ENCODE measurements around the gene TMCC1.
"Not testable (repeated sequence)": the region's sequence is repeated elsewhere in the genome, so short reads cannot be mapped to it uniquely, and the experiment has no call there.

TMCC1 gene

DNA sequence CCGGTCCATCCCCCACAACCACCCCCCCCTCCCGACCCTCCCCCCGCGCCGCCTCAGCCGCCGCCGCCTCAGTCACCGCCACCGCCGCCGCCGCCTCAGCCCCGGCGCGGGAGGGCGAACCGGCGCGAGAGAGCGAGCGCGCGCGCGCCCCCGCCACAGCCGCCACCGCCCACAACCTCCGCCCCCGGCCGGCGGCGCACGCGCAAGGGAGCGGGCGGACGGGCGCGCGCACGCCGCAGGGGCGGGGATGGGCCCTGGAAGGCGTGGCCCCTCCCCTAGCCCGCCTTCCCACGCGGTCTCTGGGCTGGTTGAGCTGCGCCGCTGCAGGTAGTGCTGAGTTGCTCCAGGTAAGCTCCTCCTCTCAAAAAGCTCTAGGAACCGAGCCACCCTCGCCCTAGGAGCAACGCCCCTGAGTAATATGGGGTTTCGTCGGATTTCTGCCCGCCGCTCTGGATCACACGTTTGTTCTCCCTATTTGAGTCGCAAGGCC is at the start of gene TMCC1:
Gene TMCC1 (minus strand): TSS at position 131 of the 490 bp plus-strand sequence.
- DNase-seq, result peak; percentile 72 to 92

DNA sequence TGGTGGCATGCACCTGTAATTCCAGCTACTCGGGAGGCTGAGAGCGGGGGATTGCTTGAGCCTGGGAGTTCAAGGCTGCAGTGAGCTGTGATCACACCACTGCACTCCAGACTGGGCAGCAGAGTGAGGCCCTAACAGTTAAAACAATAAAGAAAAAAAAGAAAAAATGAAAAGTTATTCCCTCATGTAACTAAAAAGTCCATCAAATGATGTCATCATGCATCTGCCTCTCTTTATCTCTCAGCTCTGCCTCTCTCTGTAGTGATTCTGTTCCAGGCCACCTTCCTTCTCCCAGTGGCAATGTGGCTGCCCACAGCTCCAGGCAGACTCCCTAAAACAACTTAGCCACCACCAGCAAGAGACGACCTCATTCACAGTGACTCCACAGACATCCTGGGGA is 49.5 kb upstream of the TMCC1 start:
- no peak for DNase-seq

DNA sequence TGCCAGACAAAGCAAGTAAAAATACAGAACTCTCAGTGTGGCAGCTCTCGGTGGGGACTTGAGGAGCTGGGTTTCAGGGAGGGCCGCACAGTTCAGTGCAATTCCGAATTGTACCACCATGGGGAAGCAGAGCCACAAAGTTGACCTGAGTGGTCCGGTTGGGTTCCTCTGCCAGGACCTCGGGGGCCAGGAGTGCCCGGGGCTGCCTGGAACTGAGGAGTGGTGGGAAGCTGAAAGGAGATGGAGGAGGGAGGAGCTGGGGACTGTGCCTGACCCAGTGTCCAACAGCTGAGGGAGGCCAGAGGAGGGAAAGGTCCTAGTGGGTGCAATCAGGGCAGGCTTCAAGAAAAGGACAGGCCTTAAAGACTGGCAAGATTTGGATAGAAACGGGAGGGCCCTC is 48.8 kb upstream of the TMCC1 start:
- DNase-seq, result peak; percentile 76 to 77

DNA sequence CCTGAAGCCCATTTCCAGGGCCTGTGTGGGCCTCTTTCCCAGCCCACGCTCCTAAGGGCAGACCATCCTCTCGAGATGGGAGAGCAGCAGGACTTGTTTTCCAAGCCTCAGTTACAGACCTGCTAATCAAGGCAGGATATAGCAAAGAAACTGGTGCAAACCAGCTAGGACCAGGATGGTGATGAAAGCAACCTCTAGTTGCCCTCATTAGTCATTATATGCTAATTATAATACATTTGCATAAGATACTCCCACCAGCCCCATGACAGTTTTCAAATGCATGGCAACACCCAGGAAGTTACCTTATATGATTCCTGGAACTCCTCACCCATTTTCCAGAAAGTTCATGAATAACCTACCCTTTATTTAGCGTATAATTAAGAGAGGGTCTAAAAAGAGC is 46.6 kb upstream of the TMCC1 start:
- no peak for DNase-seq

DNA sequence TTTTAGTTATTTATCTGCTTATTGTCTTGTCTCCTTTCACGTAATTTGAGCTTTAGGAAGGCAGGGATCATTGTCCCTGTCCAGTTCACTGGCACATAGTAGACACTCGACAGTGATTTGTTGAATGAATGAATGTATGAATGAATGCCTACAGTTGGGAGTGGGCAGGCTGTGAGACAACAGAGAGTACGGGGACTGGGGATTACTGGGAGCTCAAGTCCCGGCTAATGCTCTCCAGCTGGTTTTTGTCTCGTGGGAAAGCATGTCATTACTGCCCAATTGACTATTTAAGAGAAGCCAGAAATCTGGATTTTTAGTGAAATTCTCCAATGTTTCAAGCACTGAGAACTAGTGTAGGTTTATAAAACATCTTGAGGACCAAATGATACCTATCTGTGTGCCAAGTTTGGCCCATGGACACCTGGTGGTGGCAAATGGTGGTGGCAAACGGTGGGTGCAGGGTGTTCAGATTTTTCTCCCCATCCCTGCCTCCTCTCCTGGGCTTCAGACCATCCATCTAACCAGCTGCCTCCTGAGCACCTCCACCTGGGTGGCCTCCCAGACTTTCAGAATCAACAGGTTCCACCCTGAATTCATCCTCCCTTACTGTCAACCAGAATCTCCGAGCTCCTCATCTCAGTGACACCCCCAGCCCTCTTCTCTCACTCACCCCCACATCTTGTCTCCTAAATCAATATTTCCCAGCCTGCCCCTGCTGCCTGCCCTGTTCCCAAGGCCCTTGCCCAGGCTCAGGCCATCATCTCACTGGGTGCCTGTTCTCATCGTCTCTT is 44.8 kb upstream of the TMCC1 start:
- DNase-seq, result no peak

DNA sequence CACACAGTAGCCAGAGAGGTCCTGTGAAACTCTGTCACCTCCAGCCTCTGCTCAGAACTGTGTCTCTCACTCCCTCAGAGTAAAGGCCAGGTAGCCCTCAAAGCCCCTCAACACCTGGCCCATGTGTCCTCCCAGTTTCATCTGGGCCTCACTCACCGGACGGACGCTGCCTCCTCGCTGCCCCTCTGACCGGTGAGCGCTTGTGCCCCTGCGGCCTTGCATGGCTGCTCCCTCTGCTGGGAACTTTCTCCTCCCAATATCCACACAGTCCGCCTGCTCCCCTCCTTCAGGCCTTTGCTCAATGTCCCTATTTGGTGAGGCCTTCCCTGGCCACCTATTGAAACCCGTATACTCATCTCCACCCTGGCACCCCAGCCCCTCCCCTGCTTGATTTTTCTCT is 44.2 kb upstream of the TMCC1 start:
- no peak for DNase-seq

DNA sequence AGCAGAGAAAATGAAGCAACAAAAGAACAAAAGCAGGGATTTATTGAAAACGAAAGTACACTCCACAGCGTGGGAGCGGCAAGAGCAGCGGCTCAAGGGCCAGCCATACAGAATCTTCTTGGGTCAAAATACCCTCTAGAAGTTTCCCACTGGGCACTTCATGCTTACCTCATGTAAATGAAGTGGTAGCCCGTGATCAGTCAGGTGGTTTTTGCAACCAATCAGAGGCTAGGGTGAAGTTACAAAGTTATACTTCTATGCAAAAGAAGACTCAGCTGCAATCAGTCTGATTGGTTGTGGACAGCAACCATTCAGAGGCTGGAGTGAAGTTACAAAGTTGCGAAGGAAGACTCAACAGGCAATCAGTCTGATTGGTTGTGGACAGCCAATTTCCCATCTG is 43.2 kb upstream of the TMCC1 start:
- no peak for DNase-seq

DNA sequence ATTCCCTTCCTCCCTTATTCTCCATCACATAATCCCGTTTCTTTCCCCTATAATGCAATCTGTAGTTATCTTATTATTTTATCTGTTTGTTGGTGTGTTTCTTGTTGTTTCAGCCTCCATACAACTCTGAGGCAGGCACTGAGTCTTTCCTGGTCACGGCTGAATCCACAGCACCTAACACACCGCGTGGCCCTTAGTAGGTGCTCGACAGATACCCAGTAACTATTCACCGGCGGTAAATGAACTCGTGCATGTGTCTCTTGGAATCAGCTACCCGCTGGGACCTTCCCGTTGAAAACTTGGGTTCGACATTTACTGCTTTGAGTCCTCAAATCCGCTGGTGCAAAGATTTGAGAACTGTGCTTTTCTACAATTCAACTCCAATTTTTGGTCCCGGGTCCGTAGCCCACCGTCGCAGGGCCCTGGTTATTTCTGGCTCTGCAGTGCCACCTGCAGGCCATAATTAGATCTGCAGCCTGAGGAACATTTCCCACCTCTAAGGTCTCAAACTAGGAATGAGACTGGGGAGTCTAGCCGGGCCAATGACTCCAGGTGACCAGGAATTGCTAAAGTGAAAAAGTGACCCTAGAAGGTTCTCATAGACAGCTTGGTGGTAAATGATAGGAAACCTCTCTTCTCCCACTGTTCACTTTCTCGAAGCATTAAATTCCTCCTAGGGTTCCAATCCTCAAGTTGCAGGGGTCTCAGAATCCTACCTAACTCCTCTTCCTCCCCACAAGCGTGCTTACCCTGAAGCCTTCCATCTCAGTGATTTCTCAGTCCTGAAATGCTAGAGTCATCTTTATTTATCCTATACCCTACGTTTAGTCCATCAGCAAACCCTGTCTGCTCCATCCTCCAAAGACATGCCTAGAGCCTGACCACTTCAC is 41.0 kb upstream of the TMCC1 start:
- peak; percentile 16 to 50 for DNase-seq

DNA sequence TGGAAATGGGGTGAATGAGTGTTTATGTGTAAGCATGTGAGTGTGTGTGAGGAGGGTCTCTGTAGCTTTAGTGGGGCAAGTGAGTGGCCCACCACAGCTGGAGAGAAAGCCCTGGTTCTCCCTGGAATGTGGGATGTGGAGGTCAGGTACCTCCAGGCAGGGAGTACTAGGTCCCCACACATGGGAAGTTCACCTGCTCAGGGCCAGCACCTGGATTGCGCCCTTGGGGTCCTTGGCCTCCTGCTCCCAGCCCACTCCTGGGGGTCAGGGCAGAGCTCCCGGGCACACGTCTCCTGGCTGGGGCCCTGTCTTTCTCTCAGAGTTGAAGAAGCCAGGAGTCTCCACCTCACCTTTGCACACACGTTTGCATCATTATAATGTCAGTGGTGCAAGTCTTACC is 40.0 kb upstream of the TMCC1 start:
- no peak for DNase-seq

DNA sequence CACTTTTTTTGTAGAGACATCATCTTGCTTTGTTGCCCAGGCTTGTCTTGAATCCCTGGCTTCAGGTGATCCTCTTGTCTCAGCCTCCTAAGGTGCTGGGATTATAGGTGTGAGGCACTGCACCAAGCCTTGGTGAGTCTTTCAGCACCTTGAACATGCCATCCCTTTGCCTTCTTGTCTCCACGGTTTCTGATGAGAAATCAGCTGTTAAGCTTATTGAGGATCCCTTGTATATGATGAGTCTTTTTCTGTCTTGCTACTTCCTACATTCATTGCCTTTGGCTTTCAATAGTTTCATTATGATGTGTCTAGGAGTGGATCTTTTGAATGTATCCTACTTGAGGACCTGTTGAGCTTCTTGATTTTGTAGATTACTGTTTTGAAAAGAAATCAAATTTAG is 35.9 kb upstream of the TMCC1 start:
- no peak for DNase-seq

DNA sequence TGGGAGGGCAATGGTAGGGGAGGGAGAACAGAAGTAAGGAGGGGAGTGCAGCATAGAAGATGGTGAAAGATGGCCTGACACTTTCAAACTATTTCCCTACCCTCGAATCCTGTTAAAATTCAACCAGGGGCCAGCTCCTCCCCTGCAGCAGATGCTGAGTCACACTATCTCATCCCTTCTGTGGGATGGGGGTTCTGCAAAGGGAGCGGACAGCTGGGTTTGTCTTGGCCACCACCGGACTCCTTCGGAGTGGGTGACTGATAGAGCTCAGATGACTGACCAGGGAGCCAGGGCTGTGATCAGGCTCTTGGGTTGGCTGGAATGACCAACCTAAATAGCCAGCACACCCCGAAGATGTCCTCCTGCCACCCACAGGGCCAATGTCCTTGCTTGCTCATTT is 33.6 kb upstream of the TMCC1 start:
- DNase-seq, result no peak

DNA sequence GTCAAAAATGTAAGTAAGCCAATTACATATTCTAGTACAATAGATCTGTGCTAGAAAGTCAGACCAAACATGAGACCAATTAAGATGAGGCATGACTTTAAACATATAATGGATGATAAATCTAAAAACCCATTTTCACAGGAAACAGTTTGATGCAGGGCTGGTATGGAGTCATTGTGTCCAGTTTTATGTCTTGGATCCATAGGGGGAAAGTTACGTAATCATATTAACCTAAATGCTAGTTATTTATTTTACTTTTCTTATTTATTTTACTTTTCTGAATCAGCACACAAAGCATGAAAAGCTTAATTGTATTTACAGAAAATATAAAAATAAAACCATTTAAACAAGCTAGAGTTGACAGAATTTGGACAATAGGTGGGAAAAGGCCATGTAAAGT is 26.3 kb upstream of the TMCC1 start:
- DNase-seq, result no peak

DNA sequence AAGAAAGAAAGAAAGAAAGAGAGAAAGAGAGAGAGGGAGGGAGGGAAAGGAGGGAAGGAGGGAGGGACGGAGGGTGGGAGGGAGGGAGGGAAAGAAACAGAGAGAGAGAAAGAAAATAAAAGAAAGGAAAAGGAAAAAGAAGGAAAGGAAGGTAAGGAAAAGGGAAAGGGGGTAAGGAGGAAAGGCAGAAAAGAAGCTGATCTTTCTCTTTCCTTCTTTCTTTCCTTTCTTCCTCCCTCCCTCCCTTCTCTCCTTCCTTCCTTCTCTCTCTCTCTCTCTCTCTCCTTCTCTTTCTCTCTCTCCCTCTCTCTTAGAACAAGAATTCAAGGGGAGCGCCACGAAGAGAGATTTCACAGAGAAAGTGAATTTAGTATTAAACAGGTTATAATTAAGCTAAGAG is 25.8 kb upstream of the TMCC1 start:
- no peak for DNase-seq

DNA sequence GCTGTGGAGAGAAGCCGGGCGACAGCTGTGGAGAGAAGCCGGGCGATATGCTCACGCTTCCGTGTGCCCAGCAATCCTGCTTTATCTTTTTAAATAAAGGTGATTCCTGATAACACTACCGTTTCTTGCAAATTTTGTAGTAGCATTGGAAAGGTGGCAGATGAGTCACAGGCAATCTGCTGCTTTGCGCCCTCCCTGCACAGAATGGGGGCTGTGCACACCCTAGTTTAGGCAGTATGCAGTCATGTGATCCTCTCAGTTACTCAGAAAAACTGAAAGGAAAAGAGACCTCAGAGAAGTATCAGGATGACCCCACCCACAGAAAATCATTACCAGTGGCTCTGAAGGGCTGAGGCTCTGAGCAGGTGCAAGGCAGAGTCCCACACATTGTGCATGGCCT is 24.9 kb upstream of the TMCC1 start:
- no peak for DNase-seq

DNA sequence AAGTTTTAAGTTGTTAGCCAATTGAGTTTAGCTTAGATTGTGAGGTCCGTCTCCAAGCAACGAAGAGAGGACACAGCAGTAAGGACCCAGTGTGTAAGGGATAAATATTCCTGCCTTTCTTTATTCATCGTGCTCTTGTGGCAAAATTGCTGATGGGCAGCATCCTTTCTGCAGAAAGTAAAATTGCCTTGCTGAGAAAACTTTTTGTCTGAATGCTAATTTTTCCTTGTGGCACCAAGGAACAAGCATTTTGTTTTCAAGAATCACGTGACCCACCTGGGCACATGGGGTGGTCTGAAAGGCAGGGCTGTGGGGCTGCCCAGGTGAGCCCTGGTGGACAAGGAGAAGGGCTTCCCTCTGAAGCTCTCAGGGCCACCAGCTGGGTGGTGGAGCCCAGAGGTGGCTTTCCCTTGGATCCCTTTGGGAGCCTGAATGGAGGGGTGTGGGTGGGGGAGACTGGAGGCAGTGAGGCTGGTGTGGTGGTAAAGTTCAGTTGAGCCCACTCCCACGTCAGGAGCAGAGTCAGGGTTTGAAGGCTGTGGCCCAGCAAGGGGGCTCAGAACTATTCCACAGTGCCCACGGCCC is 24.0 kb upstream of the TMCC1 start:
- DNase-seq, result no peak

DNA sequence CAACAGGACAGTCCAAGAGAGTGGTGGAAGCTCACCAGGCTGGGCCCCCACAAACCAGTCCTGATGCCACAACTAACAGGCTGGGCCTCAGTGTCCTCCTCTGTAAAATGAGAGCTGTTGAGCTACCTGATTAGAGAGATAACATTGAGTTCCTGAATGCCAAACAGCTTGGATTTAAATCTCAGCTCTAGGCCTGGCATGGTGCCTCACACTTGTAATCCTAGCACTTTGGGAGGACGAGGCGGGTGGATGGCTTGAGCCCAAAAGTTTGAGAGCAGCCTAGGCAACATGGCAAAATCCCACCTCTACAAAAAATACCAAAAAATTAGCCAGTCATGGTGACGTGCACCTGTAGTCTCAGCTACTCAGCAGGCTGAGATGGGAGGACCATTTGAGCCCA is 20.1 kb upstream of the TMCC1 start:
- no peak for DNase-seq

DNA sequence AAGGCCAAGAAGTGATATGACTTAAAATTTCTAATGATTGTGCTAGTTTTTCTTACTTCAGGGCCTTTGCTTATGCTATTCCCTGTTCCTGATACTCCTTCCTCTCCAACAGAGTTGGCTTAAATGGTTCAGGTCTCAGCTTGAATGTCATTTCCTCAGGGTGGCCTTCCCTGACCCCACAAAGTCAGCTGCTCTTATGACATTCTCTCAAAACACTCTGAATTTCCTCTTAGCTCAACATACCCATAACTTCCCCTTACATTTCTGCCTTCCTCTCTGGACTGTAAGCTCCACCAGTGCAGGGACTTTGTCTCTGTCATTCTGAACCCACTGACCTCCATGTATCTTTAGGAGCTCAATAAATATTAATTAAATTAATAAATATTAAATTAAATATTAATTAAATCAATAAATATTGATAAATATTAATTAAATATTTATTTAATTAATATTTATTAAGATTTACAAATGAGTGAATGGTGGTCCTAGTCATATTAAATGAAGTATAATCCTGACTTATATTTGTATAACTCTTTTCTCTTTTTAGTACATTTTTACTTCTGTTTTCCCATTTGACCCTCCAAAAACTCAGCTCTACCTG is 17.9 kb upstream of the TMCC1 start:
- no peak for DNase-seq

DNA sequence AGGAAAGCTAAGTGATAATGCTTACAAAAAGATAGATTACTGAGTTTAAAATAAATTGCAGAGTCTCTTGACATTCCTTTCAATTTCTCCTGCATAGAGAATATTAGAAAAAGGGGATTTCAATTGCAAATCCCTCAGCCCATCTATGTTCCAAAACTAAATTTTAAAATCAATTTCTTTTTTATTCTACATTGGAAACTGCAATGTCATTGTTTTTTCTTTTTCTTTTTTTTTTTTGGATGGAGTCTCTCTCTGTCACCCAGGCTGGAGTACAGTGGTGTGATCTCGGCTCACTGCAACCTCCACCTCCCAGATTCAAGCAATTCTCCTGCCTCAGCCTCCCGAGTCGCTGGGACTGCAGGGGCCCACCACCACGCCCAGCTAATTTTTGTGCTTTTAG is 15.7 kb upstream of the TMCC1 start:
- not testable (repeated sequence) for DNase-seq

DNA sequence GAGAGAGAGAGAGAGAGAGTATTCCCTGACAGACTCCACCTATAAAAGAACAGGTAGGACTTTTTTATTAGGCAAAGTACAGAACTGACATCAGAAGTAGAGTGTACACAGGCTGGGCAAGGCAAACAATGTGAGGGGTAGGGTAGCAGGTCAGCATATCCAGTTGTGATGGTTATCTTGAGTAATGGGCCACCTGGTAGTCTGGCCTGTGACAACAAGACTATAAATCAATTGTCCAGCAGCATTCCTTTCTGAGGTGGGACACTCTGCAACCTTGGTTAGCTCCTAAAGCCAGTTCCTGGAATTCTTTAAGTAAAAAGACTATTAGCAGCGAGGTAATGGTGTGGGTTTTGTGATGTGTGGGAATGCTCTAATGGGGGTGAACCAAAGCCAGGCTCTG is 14.9 kb upstream of the TMCC1 start:
- DNase-seq, result no peak

DNA sequence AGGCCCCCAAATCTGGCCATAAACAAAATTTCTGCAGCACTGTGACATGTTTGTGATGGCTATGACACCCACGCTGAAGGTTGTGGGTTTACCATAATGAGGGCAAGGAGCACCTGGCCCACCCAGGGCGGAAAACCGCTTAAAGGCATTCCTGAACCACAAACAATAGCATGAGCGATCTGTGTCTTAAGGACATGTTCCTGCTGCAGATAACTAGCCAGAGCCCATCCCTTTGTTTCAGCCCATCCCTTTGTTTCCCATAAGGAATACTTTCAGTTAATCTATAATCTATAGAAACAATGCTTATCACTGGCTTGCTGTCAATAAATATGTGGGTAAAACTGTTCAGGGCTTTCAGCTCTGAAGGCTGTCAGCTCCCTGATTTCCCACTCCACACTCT is 7.8 kb upstream of the TMCC1 start:
- DNase-seq, result not testable (repeated sequence)

DNA sequence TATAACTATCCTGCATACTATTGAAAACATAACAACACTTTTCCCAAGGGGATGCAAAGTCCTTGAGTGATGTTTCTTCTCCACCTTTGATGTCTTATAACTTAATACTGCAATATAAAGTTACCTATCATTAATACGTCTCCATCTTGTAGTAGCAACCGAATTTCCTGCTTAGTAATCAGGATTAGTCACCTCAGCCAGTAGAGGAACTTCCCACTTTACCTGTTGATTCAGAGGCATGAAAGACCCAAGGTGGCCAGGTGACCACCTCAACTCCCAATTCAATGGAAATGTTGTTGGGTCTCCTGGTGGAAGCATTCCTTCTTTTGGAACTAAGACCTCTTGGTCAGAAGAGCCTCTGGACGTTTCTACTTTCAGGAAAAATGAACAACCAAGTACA is 3.5 kb upstream of the TMCC1 start:
- DNase-seq, result no peak

DNA sequence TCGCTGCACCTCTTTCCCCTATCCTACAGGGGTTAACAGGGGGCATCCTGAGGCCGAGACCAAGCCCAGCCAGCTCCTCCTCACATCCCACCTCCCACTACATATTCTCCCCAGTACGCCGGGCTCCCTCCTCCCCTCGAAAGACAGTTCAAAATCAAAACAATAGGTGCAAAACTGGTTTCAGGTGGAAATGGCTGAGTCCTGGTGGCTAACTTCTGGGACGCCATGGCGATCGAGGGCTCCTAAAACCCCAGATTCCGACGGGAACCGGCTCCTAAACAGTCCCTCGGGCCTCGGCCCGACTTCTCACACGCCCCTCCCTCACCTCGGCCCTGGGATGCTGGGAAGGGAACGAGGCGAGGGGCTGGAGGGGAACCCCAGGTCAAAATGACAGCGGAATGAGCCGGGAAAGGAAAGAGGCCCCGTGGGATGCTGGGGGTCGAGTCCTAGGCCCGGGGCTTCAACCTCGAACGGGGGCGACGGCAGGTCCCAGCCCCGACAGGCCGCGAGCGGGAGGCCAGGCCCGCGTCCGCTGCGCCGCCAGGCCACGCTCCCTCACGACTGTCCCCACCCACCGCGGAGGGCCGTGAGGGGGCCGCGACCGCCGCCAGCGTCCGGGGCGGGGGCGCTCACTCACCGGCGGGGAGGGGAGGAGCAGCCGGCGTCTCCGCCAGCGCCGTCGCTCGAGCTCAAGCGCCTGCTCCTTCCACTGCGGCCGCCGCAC is 492 bp downstream of the TMCC1 start:
- DNase-seq, result peak; percentile 53 to 66

DNA sequence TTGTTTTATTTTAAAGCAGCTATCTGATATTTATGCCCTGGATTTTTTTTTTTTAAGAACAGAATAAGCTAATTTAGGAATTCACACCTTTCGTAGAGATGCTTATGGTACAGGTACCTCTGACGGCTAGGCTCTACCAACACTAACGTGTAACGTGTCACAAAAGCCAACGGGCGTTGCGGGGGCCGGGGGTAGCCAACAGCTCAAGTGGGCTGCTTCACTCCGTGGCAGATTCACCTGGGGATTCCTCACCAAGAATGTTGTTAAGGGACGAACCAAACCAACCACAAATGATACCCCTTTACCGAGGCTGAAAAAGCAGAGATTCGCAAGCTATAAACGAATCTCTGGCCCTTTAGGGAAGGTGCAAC is 1.0 kb downstream of the TMCC1 start:
- no peak for DNase-seq

All from NCI-H524 (cell line).